ENCODE data around the gene POLE. TPM values are rescaled to one million over a fixed set of nuclear protein-coding genes. Genes with fewer than 3 reads are reported as not detected.

Gene POLE
- total RNA-seq, 1 experiment from 2014 or later: 167 TPM

DNA sequence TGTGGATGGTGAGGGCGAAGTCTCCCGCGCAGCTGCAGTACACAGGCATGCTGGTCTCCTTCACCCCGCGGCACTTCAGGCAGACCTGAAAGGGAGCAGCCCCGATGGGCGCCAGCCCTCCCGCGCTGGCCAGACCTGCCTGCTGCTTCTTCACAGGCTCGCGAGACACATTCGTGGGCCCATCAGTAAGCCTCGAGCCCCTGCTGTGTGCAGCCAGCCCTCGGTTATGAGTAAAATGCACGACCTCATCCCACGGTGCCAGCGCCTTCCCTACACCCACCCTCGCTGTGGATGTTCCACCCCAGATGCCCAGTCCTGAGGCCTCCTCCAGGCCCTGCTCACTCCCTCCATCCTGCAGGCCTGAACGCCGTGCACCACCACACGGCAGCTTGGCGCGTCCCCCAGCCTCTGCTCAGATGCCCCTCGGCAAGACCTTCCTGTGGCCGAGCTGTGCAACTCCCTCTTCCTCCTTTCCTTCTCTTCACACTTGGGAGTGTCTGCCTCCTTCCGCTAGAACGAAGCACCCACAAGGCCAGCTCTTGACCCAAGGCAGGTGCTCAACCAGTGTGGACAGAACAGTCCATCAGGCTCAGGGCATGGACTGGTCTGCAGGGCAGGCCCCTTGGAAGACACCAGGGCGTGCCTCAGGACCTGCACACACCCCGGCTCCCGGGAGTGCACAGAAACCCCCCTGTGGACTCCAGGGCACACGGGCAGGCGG is 62.1 kb downstream of the POLE start:
- Histone ChIP-seq H3K4me3 (ENCODE audit: low read depth, low read length) (no peak overlapping the region), H3K36me3 (ENCODE audit: control insufficient read depth, insufficient read depth, low read length) (peaks cover 3% of the 10 kb centered on the region), H3K27me3 (replicated peaks; ENCODE audit: control insufficient read depth, insufficient read depth, low read length) (no peaks in the 10 kb centered on the region), H3K9me3 (no peaks in the 10 kb centered on the region), H3K4me1 (peaks cover 16% of the 10 kb centered on the region)
- TF ChIP-seq, protein P1, sequence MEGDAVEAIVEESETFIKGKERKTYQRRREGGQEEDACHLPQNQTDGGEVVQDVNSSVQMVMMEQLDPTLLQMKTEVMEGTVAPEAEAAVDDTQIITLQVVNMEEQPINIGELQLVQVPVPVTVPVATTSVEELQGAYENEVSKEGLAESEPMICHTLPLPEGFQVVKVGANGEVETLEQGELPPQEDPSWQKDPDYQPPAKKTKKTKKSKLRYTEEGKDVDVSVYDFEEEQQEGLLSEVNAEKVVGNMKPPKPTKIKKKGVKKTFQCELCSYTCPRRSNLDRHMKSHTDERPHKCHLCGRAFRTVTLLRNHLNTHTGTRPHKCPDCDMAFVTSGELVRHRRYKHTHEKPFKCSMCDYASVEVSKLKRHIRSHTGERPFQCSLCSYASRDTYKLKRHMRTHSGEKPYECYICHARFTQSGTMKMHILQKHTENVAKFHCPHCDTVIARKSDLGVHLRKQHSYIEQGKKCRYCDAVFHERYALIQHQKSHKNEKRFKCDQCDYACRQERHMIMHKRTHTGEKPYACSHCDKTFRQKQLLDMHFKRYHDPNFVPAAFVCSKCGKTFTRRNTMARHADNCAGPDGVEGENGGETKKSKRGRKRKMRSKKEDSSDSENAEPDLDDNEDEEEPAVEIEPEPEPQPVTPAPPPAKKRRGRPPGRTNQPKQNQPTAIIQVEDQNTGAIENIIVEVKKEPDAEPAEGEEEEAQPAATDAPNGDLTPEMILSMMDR (IDR thresholded peaks at IDR 0.05; ENCODE audit: insufficient read depth in 1 of 2, low read depth in 1 of 2, low read length in 1 of 2, severe bottlenecking in 1 of 2, unreplicated experiment in 1 of 2): no peak
- no peaks in the 10 kb centered on the region for H3K9me3 Mint-ChIP-seq (ENCODE audit: unreplicated experiment)
- no peak overlapping the region for H3K27ac Mint-ChIP-seq (ENCODE audit: unreplicated experiment)
- intact Hi-C loops (cut with micrococcal nuclease; ENCODE audit: unreplicated experiment): no loop called here
- ChIA-PET POLR2A (no interaction called here), CTCF (interaction anchor here (0.7 kb wide), 1 partner anchor 10 kb away, joined by 3 read pairs; no protein-coding TSS in a partner anchor)
- BruUV-seq (replicated peaks): no TSS peak
- H3K36me3 Mint-ChIP-seq (ENCODE audit: insufficient read depth, unreplicated experiment): peaks cover 83% of the 10 kb centered on the region
- H3K4me3 Mint-ChIP-seq (ENCODE audit: unreplicated experiment): no peak overlapping the region
- DNase-seq: no peak
- H3K4me1 Mint-ChIP-seq (ENCODE audit: low read depth, unreplicated experiment): peaks cover 23% of the 10 kb centered on the region
- no peaks in the 10 kb centered on the region for H3K27me3 Mint-ChIP-seq (ENCODE audit: insufficient read depth, unreplicated experiment)

DNA sequence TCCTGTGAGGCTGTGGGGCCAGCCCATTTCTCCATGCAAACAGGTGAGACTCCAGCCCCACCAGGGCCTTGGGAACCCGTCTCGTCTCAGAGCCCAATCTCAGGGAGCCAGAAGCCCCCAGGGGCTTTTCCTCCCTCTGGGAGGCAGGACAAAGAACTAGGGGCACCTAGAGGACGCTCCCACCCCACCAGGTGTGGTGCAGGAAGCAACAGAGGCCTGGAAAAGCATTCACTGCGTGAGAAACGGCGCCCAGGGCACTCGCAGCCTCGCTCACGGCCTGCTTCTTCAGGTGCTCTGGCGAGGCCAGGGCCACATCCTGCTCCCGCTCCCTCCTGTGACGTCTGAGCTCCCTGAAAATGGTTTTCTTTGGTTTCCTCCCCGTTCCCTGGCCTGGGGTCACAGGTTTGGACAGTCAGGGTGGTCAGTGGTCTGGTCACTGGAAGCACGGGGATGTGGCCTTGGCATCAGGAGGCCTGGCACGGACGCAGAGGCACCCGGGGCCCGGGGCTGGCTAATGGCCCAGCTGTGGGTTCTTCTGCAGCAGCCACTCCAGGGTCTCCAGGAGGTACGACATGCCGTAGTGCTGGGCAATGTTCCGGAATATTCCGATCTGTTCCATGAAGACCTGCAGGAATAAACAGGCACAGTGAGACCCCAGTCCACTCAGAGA is 62.8 kb downstream of the POLE start:
- H3K9me3 ChIP-seq: no peaks in the 10 kb centered on the region
- ChIA-PET CTCF (no interaction called here), POLR2A (no interaction called here)
- H3K27me3 ChIP-seq (replicated peaks; ENCODE audit: control insufficient read depth, insufficient read depth, low read length): no peaks in the 10 kb centered on the region
- no peak overlapping the region for H3K4me3 ChIP-seq (ENCODE audit: low read depth, low read length)
- intact Hi-C loops (cut with micrococcal nuclease; ENCODE audit: unreplicated experiment): no loop called here
- H3K9me3 Mint-ChIP-seq (ENCODE audit: unreplicated experiment): no peaks in the 10 kb centered on the region
- H3K36me3 Mint-ChIP-seq (ENCODE audit: insufficient read depth, unreplicated experiment): peaks cover 81% of the 10 kb centered on the region
- H3K36me3 ChIP-seq (ENCODE audit: control insufficient read depth, insufficient read depth, low read length): peaks cover 3% of the 10 kb centered on the region
- BruUV-seq (replicated peaks): no TSS peak
- H3K4me3 Mint-ChIP-seq (ENCODE audit: unreplicated experiment): no peak overlapping the region
- no peak for DNase-seq
- no peaks in the 10 kb centered on the region for H3K27me3 Mint-ChIP-seq (ENCODE audit: insufficient read depth, unreplicated experiment)
- peaks cover 16% of the 10 kb centered on the region for H3K4me1 ChIP-seq
- H3K27ac Mint-ChIP-seq (ENCODE audit: unreplicated experiment): no peak overlapping the region
- peaks cover 23% of the 10 kb centered on the region for H3K4me1 Mint-ChIP-seq (ENCODE audit: low read depth, unreplicated experiment)
- TF ChIP-seq, protein P1 (IDR thresholded peaks at IDR 0.05; ENCODE audit: insufficient read depth in 1 of 2, low read depth in 1 of 2, low read length in 1 of 2, severe bottlenecking in 1 of 2, unreplicated experiment in 1 of 2): no peak

DNA sequence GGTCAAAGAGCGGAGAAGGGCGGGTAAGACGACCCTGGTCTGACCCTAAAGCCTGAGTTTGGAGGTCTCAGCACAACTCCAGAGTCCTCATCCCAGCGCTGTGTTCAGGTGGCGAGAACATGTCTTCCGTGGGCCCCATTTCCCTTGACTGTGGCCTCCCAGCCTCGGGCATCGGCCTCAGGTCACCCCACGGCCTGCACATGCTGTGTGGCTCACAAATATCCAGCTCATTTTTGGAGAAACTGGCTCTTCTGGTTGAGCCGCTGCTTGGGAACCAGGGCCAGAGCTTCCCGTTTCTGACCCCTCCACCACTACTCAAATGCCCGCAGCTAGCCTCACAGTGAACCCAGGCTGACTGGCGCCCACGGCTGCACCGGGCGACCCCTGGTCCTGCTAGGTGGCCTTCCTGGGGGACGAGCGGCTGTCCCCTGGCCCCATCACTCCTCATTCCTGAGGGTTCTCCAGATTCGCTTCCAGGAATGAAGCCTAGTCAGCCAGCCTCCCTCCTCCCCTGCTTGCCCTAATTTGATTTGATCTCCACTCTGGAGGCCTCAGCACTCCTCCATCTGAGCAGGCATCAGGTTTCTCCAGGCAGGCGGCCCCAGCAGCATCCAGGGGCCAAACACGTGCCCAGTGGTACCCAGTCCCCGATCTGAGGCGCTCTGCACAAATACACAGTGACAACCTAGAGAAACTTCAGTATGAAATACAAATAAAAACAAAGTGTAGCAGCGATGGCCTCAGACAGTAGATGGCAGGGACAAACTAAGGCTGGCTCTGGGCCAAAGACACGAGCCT is 63.9 kb downstream of the POLE start:
- no TSS peak for BruUV-seq (replicated peaks)
- Histone ChIP-seq H3K36me3 (ENCODE audit: control insufficient read depth, insufficient read depth, low read length) (peaks cover 2% of the 10 kb centered on the region), H3K9me3 (no peaks in the 10 kb centered on the region), H3K27me3 (replicated peaks; ENCODE audit: control insufficient read depth, insufficient read depth, low read length) (no peaks in the 10 kb centered on the region), H3K4me1 (peaks cover 16% of the 10 kb centered on the region), H3K4me3 (ENCODE audit: low read depth, low read length) (no peak overlapping the region)
- POLR2A ChIA-PET: no interaction called here
- Mint-ChIP-seq H3K27ac (ENCODE audit: unreplicated experiment) (peak overlapping the region; percentile 54), H3K4me3 (ENCODE audit: unreplicated experiment) (no peak overlapping the region), H3K9me3 (ENCODE audit: unreplicated experiment) (no peaks in the 10 kb centered on the region), H3K4me1 (ENCODE audit: low read depth, unreplicated experiment) (peaks cover 24% of the 10 kb centered on the region), H3K36me3 (ENCODE audit: insufficient read depth, unreplicated experiment) (peaks cover 74% of the 10 kb centered on the region), H3K27me3 (ENCODE audit: insufficient read depth, unreplicated experiment) (no peaks in the 10 kb centered on the region)
- peak in 1 of 2 experiments; percentile 40 for DNase-seq
- CTCF ChIA-PET: interaction anchor here (0.6 kb wide), 1 partner anchor 437 kb away, joined by 4 read pairs; no protein-coding TSS in a partner anchor
- intact Hi-C loops (cut with micrococcal nuclease; ENCODE audit: unreplicated experiment): no loop called here
- TF ChIP-seq, protein P1 (IDR thresholded peaks at IDR 0.05; ENCODE audit: insufficient read depth in 1 of 2, low read depth in 1 of 2, low read length in 1 of 2, severe bottlenecking in 1 of 2, unreplicated experiment in 1 of 2): no peak

Data from Caco-2 (cell line).